ENCODE measurements around the gene DDR1. TPM values are rescaled to one million over a fixed set of nuclear protein-coding genes. Genes with fewer than 3 reads are reported as not detected.

Gene DDR1
- total RNA-seq, 3 donors from 2014 or later = 13.9 to 23.1 (median 14.2) TPM

DNA sequence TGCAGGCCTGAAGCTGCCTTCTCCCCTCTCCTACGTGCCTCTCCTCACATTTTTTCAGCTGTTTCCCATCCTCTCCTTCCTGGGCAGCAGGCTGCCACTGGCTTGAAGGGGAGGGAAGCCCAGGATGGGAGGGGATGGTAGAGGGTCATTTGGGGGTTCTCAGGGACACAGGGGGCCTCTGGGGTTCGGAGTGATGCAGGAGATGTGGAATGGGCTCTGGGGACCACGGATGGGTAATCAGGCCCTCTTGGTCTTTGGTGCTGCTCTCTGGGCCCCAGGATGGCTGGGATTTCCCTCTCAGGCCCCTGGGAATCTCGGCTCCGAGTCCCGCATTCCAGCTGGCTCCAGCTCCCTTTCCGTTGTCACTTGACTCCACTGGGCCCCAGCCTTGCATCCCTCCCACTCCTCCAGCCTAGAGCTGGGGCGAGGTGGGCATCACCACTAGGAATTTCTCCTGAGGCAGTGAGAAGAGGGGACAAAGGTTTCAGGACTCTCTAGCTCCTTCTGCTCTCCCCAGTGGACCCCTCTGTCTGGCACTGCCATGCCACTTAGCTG lies 2.0 kb upstream of the DDR1 start:
- peaks cover 45% of the 10 kb centered on the region for H3K4me1 Mint-ChIP-seq (ENCODE audit: low read depth)
- ATAC-seq (no peak), DNase-seq (no peak)
- H3K9me3 Mint-ChIP-seq = no peaks in the 10 kb centered on the region
- no peaks in the 10 kb centered on the region for H3K27me3 Mint-ChIP-seq (ENCODE audit: low read depth)
- no peaks in the 10 kb centered on the region for H3K36me3 Mint-ChIP-seq (ENCODE audit: insufficient read depth)
- H3K4me3 Mint-ChIP-seq = no peak overlapping the region

GRCh38 chr6:30882759-30883684 lies 1.3 kb upstream of the DDR1 start:
- ATAC-seq = no peak
- Mint-ChIP-seq H3K27me3 (ENCODE audit: low read depth) (no peaks in the 10 kb centered on the region), H3K9me3 (no peaks in the 10 kb centered on the region), H3K4me1 (ENCODE audit: low read depth) (peaks cover 39% of the 10 kb centered on the region), H3K4me3 (peak overlapping the region; percentile 78), H3K36me3 (ENCODE audit: insufficient read depth) (no peaks in the 10 kb centered on the region)
- DNase-seq = no peak

GRCh38 chr6:30884521-30885480 lies 482 bp downstream of the DDR1 start:
- Mint-ChIP-seq H3K4me1 (ENCODE audit: low read depth) (peaks cover 31% of the 10 kb centered on the region), H3K9me3 (no peaks in the 10 kb centered on the region), H3K36me3 (ENCODE audit: insufficient read depth) (peaks cover 2% of the 10 kb centered on the region), H3K4me3 (peak overlapping the region; percentile 82), H3K27me3 (ENCODE audit: low read depth) (no peaks in the 10 kb centered on the region)
- ATAC-seq (peak; percentile 52 to 61), DNase-seq (no peak)

GRCh38 chr6:30885481-30885998 lies 1.2 kb downstream of the DDR1 start:
- DNase-seq = no peak
- Mint-ChIP-seq H3K4me3 (peak overlapping the region; percentile 82), H3K36me3 (ENCODE audit: insufficient read depth) (peaks cover 7% of the 10 kb centered on the region), H3K27me3 (ENCODE audit: low read depth) (no peaks in the 10 kb centered on the region), H3K4me1 (ENCODE audit: low read depth) (peaks cover 31% of the 10 kb centered on the region), H3K9me3 (no peaks in the 10 kb centered on the region)
- no peak for ATAC-seq

DNA sequence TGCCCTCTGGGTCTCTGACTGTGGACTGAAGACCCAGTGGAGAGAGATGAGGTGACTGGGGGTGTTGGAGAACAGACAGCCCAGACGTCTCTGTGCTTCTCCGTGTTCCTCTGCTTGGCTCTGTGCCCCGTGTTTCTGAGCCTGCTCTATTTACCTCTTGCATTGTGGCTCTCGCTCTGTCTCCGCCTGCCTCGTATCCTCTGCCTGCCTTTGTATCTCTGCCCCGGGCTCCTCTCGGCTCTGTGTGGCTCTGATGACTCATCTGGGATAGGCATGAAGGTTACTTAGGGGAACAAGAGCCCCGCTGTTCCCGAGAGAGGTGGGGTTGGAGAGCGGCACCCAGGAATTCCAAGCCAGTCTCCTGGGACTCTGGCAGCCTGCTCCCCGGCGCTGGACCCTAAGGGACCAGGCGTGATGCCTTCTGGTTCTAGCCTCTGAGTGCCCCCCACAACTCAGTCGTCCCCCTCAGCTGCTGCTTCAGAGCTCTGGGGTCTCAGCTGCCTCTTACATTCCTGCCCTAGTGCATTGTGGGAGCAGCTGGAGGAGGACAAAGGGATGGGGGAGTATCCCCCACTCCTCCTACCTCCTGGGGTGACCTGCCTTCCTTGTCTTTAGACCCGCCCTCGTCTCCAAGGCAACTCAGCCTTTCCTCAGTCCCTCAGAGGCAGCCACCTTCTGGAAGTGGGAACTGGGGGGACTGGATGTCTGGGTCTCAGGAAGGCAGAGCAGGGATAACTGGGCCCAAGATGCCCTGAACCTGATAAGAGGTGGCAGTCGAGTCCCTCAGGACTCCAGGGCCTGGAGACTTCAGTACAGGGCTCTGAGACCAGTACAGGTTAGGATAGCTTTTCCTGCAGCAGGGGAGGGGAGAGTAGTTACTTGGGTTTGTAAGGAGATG lies 1.9 kb downstream of the DDR1 start:
- ATAC-seq = peak; percentile 11 to 36
- peaks cover 31% of the 10 kb centered on the region for H3K4me1 Mint-ChIP-seq (ENCODE audit: low read depth)

GRCh38 chr6:30886897-30887255 lies 2.6 kb downstream of the DDR1 start:
- no peaks in the 10 kb centered on the region for H3K9me3 Mint-ChIP-seq
- H3K4me1 Mint-ChIP-seq (ENCODE audit: low read depth) = peaks cover 31% of the 10 kb centered on the region
- peaks cover 7% of the 10 kb centered on the region for H3K36me3 Mint-ChIP-seq (ENCODE audit: insufficient read depth)
- DNase-seq = no peak
- no peaks in the 10 kb centered on the region for H3K27me3 Mint-ChIP-seq (ENCODE audit: low read depth)
- H3K4me3 Mint-ChIP-seq = no peak overlapping the region
- ATAC-seq = no peak

More for the DNA sequence above, 1.9 kb downstream of the DDR1 start:
- H3K36me3 Mint-ChIP-seq (ENCODE audit: insufficient read depth) = peaks cover 7% of the 10 kb centered on the region
- H3K27me3 Mint-ChIP-seq (ENCODE audit: low read depth) = no peaks in the 10 kb centered on the region
- DNase-seq = no peak
- no peaks in the 10 kb centered on the region for H3K9me3 Mint-ChIP-seq
- peak overlapping the region; percentile 82 for H3K4me3 Mint-ChIP-seq

GRCh38 chr6:30887901-30888815 lies 3.8 kb downstream of the DDR1 start:
- no peak for ATAC-seq
- H3K4me3 Mint-ChIP-seq = no peak overlapping the region

GRCh38 chr6:30888816-30889495 lies 4.6 kb downstream of the DDR1 start:
- peaks cover 21% of the 10 kb centered on the region for H3K4me1 Mint-ChIP-seq (ENCODE audit: low read depth)
- no peaks in the 10 kb centered on the region for H3K27me3 Mint-ChIP-seq (ENCODE audit: low read depth)
- ATAC-seq (no peak), DNase-seq (no peak)
- H3K9me3 Mint-ChIP-seq = no peaks in the 10 kb centered on the region
- H3K4me3 Mint-ChIP-seq = no peak overlapping the region
- peaks cover 8% of the 10 kb centered on the region for H3K36me3 Mint-ChIP-seq (ENCODE audit: insufficient read depth)

More at GRCh38 chr6:30887901-30888815, 3.8 kb downstream of the DDR1 start:
- no peaks in the 10 kb centered on the region for H3K27me3 Mint-ChIP-seq (ENCODE audit: low read depth)
- no peaks in the 10 kb centered on the region for H3K9me3 Mint-ChIP-seq
- H3K4me1 Mint-ChIP-seq (ENCODE audit: low read depth) = peaks cover 28% of the 10 kb centered on the region
- H3K36me3 Mint-ChIP-seq (ENCODE audit: insufficient read depth) = peaks cover 8% of the 10 kb centered on the region
- DNase-seq = no peak

DNA sequence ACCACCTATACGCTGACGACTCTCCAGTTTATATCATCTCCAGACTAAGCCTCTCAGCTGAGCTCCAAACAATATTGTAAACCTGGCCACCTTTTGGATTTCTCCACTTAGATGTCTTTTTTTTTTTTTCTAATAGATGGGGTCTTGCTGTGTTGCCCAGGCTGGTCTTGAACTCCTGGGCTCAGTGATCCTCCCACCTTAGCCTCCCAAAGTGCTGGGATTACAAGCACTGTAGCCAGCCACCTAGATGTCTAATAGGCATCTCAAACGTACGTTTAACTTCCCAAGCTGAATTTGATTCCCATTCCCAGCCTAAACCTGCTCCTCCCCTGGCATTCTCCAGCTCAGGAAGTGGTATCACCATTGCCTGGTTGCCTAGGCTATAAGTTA lies 5.2 kb downstream of the DDR1 start:
- no peaks in the 10 kb centered on the region for H3K9me3 Mint-ChIP-seq
- no peak for DNase-seq
- ATAC-seq = no peak
- H3K4me1 Mint-ChIP-seq (ENCODE audit: low read depth) = peaks cover 21% of the 10 kb centered on the region
- no peaks in the 10 kb centered on the region for H3K27me3 Mint-ChIP-seq (ENCODE audit: low read depth)
- H3K36me3 Mint-ChIP-seq (ENCODE audit: insufficient read depth) = peaks cover 8% of the 10 kb centered on the region
- no peak overlapping the region for H3K4me3 Mint-ChIP-seq

DNA sequence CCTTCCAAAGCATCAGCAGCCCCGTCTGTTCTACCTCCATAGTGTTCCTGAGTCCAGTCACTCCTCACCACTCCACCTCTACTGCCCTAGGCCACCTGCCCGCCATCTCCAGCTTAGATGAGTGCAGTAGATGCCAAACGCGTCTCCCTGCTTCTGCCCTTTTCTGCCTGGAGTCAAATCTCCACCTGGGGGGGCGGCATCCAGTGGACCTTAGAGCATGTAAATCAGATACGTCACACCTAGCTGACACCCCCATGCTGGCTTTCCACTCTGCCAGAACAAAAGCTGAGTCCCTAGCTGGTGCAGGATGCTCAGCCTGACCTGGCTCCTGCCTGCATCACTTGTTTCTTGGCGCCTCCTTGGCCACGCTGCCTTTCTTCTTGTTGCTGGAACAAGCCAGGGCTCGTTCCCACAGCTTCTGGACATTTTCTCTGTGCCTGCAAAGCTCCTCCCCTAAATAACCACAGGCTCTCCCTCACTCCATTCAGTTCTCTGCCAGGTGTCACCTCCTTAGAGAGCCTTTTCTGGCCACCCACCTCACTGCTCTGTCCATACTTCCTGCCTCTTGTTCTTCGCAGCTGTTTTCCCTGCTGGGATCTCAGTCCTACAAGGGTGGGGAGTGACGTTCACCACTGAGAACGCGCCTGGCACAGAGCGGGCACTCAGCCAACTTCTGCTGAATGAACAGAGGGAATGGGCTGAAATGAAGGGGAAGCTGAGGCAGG lies 5.8 kb downstream of the DDR1 start:
- Mint-ChIP-seq H3K4me3 (no peak overlapping the region), H3K4me1 (ENCODE audit: low read depth) (peaks cover 17% of the 10 kb centered on the region), H3K9me3 (no peaks in the 10 kb centered on the region), H3K27me3 (ENCODE audit: low read depth) (no peaks in the 10 kb centered on the region), H3K36me3 (ENCODE audit: insufficient read depth) (peaks cover 14% of the 10 kb centered on the region)
- no peak for ATAC-seq
- no peak for DNase-seq

DNA sequence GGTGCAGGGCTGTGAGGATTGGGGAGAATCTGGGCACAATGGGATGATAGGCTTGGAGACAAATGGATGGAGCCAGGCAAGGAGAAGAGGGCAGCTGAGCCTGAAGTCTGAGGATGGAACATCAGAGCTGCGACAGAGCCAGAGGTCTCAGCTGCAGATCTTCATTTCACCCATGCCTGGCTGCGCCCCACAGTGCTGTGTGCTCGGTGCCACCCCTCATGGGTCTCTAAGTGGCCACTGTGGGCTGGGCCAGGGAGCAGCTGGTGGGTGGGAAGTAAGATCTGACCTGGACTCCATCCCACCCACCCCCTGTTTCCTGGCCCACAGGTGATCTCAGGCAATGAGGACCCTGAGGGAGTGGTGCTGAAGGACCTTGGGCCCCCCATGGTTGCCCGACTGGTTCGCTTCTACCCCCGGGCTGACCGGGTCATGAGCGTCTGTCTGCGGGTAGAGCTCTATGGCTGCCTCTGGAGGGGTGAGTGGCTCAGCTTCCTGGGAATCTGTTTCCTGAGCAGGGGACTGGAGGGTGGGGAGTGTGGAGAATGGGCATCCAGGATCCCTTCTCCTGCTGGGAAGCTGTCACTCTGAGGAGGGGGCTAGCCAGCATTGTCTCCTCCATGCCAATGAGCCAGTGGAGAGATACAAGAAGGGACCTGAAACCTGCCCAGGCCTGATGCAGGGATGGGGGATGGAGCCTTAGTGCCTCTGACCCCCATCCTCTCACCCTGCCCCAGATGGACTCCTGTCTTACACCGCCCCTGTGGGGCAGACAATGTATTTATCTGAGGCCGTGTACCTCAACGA lies 6.5 kb downstream of the DDR1 start:
- Mint-ChIP-seq H3K27me3 (ENCODE audit: low read depth) (no peaks in the 10 kb centered on the region), H3K4me3 (no peak overlapping the region), H3K4me1 (ENCODE audit: low read depth) (peaks cover 10% of the 10 kb centered on the region), H3K9me3 (no peaks in the 10 kb centered on the region), H3K36me3 (ENCODE audit: insufficient read depth) (peaks cover 15% of the 10 kb centered on the region)
- ATAC-seq = no peak
- DNase-seq = no peak
